HG02852 (cell line): Measurements from ENCODE around the gene ABCB8.
"Not testable (repeated sequence)": the region's sequence is repeated elsewhere in the genome, so short reads cannot be mapped to it uniquely, and the experiment has no call there.

Experiments used
- ATAC-seq: cut with Tn5 transposase; IDR thresholded peaks from one replicate; pipeline ENCODE4 v1.9.1; 2021; ENCODE audit warnings: mild to moderate bottlenecking, moderate library complexity; ENCODE audit not compliant: unreplicated experiment

ABCB8 gene

GRCh38 chr7:150997817-150998216 lies 30.4 kb upstream of the ABCB8 start:
- ATAC-seq = no peak

GRCh38 chr7:150998341-150998740 lies 29.9 kb upstream of the ABCB8 start:
- ATAC-seq = no peak

DNA sequence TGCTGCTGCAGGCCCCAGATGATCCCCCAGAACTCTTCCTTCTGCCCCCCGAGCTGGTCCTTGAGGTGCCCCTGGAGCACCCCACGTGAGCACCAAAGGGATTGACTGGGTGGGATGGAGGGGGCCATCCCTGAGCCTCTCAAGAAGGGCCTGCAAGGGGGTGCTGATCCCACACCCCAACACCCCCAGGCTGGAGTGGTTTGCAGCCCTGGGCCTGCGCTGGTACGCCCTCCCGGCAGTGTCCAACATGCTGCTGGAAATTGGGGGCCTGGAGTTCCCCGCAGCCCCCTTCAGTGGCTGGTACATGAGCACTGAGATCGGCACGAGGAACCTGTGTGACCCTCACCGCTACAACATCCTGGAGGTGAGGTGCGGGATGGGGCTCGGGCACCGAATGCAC lies 29.2 kb upstream of the ABCB8 start:
- ATAC-seq = no peak

GRCh38 chr7:150999497-151000230 lies 28.6 kb upstream of the ABCB8 start:
- ATAC-seq = no peak

- ATAC-seq = no peak
Measured at GRCh38 chr7:151000897-151001495, 27.3 kb upstream of the ABCB8 start.

GRCh38 chr7:151001546-151001945 lies 26.7 kb upstream of the ABCB8 start:
- ATAC-seq = no peak

DNA sequence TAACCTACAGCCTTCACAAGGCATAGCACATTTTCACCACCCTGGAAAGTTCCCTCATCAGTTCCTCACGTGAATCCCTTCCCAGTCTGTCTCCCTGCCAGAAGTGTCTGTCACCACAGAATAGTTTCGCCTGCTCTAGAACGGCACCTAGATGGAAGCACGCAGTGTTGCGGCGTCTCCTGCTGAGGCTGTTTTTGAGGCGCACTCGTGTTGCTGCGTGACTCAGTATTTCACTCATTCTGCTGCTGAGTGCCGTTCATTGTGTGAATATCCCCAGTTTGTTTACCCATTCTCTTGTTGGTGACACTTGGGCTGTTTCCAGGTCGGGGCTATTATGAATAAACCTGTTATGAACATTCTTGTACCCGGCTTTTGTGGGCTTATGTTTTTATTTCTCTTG lies 24.7 kb upstream of the ABCB8 start:
- no peak for ATAC-seq

GRCh38 chr7:151005566-151005965 lies 22.7 kb upstream of the ABCB8 start:
- ATAC-seq = no peak

DNA sequence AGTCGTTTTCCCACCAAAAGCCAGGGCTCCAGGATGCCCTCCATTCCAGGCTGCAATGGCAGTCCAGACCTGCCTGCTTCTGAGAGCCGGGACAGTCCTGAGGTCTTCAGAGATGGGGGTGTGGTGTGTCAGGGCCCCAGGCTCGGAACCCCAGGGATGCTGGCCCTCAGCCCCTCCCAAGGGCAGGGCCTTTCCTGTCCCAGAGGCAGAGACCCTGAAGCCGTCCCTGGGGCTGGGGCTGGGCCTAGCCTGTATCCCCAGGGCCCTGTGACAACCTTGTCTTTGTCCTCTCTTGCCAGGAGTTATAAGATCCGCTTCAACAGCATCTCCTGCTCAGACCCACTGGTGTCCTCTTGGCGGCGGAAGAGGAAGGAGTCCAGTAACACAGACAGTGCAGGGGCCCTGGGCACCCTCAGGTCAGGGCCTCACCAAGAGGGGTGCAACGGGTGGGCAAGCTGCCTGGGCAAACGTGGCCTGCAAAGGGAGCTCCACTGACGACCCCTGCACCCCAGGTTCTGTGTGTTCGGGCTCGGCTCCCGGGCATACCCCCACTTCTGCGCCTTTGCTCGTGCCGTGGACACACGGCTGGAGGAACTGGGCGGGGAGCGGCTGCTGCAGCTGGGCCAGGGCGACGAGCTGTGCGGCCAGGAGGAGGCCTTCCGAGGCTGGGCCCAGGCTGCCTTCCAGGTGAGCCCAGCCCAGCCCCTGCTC lies 21.5 kb upstream of the ABCB8 start:
- no peak for ATAC-seq

GRCh38 chr7:151007469-151007898 lies 20.8 kb upstream of the ABCB8 start:
- no peak for ATAC-seq

GRCh38 chr7:151008143-151008510 lies 20.1 kb upstream of the ABCB8 start:
- ATAC-seq = no peak

DNA sequence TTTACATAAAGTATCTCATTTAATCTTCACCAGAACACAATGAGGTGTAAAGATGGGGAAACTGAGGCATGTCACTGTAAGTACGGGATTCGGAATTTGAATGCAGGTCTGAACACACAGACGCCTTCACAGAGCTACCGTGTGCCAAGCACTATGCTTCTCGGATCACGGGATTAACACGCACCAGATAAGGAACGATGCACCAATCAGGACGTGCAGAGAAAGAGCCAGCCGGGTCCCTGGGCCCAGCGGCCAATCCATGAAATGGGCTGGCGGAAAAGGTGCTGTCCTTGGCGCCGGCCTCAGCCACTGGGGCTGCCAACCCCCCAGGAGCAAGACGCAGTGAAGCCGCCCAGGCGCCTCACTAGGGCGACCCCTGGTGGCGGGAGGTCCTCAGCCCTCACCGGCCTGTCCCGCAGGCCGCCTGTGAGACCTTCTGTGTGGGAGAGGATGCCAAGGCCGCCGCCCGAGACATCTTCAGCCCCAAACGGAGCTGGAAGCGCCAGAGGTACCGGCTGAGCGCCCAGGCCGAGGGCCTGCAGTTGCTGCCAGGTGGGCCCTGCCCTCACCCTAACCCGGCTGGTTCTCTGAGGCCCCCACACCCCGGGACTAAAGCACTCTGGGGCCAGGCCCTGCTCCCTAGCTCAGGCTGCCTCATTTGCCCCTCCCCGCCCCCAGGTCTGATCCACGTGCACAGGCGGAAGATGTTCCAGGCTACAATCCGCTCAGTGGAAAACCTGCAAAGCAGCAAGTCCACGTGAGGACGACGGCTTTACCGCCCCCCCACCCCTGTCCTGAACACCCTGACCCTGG lies 19.5 kb upstream of the ABCB8 start:
- peak; percentile 70 for ATAC-seq

DNA sequence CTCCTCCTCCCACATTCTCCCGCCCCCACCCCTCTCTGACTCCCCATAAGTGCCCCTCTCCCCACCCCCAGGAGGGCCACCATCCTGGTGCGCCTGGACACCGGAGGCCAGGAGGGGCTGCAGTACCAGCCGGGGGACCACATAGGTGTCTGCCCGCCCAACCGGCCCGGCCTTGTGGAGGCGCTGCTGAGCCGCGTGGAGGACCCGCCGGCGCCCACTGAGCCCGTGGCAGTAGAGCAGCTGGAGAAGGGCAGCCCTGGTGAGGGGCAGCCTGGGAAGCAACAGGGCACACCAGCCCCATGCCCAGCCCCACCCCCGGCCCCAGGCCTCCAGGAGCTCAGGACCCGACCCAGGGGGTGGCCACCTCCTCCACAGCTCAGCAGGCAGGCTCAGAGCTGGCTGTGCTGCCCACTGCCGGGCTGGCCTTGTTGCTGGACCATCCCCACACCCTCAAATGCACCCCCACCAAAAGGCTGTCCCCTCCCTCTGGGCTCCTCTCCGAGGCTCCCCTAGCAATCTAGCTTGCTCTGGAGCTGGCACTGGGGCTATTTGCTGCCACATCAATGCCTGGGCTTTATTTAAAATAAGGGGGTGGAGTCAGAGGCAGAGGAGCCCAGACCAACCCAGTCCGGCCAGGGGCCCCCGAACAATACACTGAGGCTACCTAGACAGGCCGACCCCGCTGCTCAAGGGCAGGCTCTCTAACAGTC lies 18.8 kb upstream of the ABCB8 start:
- ATAC-seq = no peak

DNA sequence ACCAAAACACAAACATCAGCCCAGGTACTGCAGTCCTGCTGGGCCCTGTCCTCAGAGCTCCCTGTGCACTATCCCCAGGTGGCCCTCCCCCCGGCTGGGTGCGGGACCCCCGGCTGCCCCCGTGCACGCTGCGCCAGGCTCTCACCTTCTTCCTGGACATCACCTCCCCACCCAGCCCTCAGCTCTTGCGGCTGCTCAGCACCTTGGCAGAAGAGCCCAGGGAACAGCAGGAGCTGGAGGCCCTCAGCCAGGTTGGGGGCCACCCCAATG lies 18.3 kb upstream of the ABCB8 start:
- ATAC-seq = no peak

DNA sequence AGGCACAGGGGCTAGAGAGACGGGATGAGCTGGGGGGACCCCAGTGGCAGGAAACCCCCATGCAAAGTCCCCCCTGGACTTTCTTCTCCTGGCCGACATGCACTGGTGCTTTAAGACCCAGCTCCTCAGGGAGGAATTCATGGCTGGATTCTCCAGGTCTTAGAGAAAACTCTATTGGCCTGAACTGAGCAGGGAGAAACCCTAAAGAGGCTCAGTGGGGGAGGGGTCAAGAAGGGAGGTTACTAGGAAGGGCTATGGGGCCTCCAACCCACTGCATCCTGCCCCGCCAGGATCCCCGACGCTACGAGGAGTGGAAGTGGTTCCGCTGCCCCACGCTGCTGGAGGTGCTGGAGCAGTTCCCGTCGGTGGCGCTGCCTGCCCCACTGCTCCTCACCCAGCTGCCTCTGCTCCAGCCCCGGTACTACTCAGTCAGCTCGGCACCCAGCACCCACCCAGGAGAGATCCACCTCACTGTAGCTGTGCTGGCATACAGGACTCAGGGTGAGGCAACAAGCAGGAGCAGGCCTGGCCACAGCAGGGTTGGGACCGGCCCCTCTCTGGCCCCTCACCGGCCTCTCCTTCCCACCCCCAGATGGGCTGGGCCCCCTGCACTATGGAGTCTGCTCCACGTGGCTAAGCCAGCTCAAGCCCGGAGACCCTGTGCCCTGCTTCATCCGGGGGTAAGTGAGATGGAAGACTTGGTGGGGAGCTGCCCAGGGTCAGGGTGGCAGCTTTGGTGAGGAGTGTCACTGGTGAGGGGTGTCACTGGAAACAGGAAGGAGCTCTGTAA lies 17.7 kb upstream of the ABCB8 start:
- no peak for ATAC-seq

DNA sequence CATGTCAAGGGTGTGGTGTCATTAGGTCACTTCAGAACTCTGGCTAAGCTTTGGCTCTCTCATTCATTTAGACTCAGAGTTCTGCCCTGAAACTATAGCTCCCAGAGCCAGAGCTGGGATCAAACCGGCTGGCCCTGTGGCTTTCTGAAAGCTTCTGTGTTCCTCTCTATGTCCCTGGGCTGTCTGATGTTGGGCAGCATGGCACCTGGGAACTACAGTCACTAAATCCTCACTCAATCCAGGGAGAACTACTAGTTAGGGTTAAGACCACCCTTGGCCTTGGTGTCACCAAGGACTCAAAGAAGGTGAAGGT lies 17.2 kb upstream of the ABCB8 start:
- no peak for ATAC-seq

- ATAC-seq = not testable (repeated sequence)
Measured at GRCh38 chr7:151011616-151012015, 16.6 kb upstream of the ABCB8 start.

- no peak for ATAC-seq
Measured at GRCh38 chr7:151012031-151012692, 16.1 kb upstream of the ABCB8 start.

- no peak for ATAC-seq
Measured at GRCh38 chr7:151012911-151013347, 15.3 kb upstream of the ABCB8 start.

DNA sequence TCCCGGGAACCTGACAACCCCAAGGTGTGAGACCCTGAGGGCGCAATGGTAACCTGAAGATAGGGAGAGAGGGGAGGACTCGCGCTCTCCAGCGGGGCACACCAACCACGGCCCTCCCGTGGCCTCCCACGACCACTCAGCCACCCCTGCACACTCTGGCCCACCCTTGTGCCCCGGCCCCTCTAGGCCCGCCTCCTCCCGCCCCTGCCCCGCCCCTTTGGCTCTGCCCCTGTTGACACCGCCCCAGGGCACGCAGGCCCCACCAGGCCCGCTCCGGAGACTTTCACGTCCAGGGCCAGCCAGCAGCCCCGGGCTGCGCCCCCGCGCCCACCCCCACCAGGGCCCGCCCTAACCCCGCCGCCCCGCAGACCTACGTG lies 14.9 kb upstream of the ABCB8 start:
- ATAC-seq = peak; percentile 2
